ENCODE results near the gene SAMHD1. TPM values are rescaled to one million over a fixed set of nuclear protein-coding genes. Genes with fewer than 3 reads are reported as not detected.
A peak's percentile ranks its signal among the peaks of the same experiment; 100 is the strongest.
"Not testable (repeated sequence)": the region's sequence is repeated elsewhere in the genome, so short reads cannot be mapped to it uniquely, and the experiment has no call there.

SAMHD1 gene
- total RNA-seq, 1 donor, result 22.9 TPM

- DNase-seq (ENCODE audit: low read depth in 2 of 3, low spot score in 2 of 3), result no peak
Measured at GRCh38 chr20:36917943-36918342, 33.6 kb downstream of the SAMHD1 start.

- no peak for DNase-seq (ENCODE audit: low read depth in 2 of 3, low spot score in 2 of 3)
Measured at GRCh38 chr20:36917240-36917639, 34.3 kb downstream of the SAMHD1 start.

- DNase-seq (ENCODE audit: low read depth in 2 of 3, low spot score in 2 of 3), result no peak
Measured at GRCh38 chr20:36916199-36916598, 35.3 kb downstream of the SAMHD1 start.

GRCh38 chr20:36908603-36909002, 42.9 kb downstream of the SAMHD1 start:
- DNase-seq (ENCODE audit: low read depth in 2 of 3, low spot score in 2 of 3), result no peak

- DNase-seq (ENCODE audit: low read depth in 2 of 3, low spot score in 2 of 3), result not testable (repeated sequence)
Measured at GRCh38 chr20:36906086-36906485, 45.4 kb downstream of the SAMHD1 start.

- not testable (repeated sequence) for DNase-seq (ENCODE audit: low read depth in 2 of 3, low spot score in 2 of 3)
Measured at GRCh38 chr20:36905566-36905965, 45.9 kb downstream of the SAMHD1 start.

- peak in 1 of 3 donors; percentile 26 for DNase-seq (ENCODE audit: low read depth in 2 of 3, low spot score in 2 of 3)
Measured at GRCh38 chr20:36904690-36905089, 46.8 kb downstream of the SAMHD1 start.

GRCh38 chr20:36895036-36895435, 56.5 kb downstream of the SAMHD1 start:
- no peak for DNase-seq (ENCODE audit: low read depth in 2 of 3, low spot score in 2 of 3)

- no peak for DNase-seq (ENCODE audit: low read depth in 2 of 3, low spot score in 2 of 3)
Measured at GRCh38 chr20:36893801-36894200, 57.7 kb downstream of the SAMHD1 start.

- no peak for DNase-seq (ENCODE audit: low read depth in 2 of 3, low spot score in 2 of 3)
Measured at GRCh38 chr20:36891211-36891610, 60.3 kb downstream of the SAMHD1 start.

- no peak for DNase-seq (ENCODE audit: low read depth in 2 of 3, low spot score in 2 of 3)
Measured at GRCh38 chr20:36890586-36890985, 60.9 kb downstream of the SAMHD1 start.

- DNase-seq (ENCODE audit: low read depth in 2 of 3, low spot score in 2 of 3), result no peak
Measured at GRCh38 chr20:36888880-36889516, 62.5 kb downstream of the SAMHD1 start.

GRCh38 chr20:36887752-36888090, 63.8 kb downstream of the SAMHD1 start:
- DNase-seq (ENCODE audit: low read depth in 2 of 3, low spot score in 2 of 3), result no peak

GRCh38 chr20:36886859-36887751, 64.4 kb downstream of the SAMHD1 start:
- DNase-seq (ENCODE audit: low read depth in 2 of 3, low spot score in 2 of 3), result peak; percentile 54 to 84 (median 67)

- no peak for DNase-seq (ENCODE audit: low read depth in 2 of 3, low spot score in 2 of 3)
Measured at GRCh38 chr20:36885356-36885755, 66.2 kb downstream of the SAMHD1 start.

GRCh38 chr20:36883977-36884535, 67.5 kb downstream of the SAMHD1 start:
- peak in 1 of 3 donors; percentile 48 for DNase-seq (ENCODE audit: low read depth in 2 of 3, low spot score in 2 of 3)

- DNase-seq (ENCODE audit: low read depth in 2 of 3, low spot score in 2 of 3), result no peak
Measured at GRCh38 chr20:36881888-36882287, 69.6 kb downstream of the SAMHD1 start.

- DNase-seq (ENCODE audit: low read depth in 2 of 3, low spot score in 2 of 3), result no peak
Measured at GRCh38 chr20:36881331-36881730, 70.2 kb downstream of the SAMHD1 start.

- no peak for DNase-seq (ENCODE audit: low read depth in 2 of 3, low spot score in 2 of 3)
Measured at GRCh38 chr20:36880741-36881250, 70.7 kb downstream of the SAMHD1 start.

- DNase-seq (ENCODE audit: low read depth in 2 of 3, low spot score in 2 of 3), result no peak
Measured at GRCh38 chr20:36878941-36879340, 72.6 kb downstream of the SAMHD1 start.

- DNase-seq (ENCODE audit: low read depth in 2 of 3, low spot score in 2 of 3), result no peak
Measured at GRCh38 chr20:36876473-36876833, 75.1 kb downstream of the SAMHD1 start.
